HEK293 (cell line): ENCODE data around the gene CREM.

Source experiments
- CTCF ChIA-PET: fragments of 350-600 bp; formaldehyde crosslinking; extraction: SDS; loops from one replicate; lab custom pipeline; 2021; ENCODE audit warnings: antibody characterized with exemption; lab: Yijun Ruan, JAX
- POLR2A ChIA-PET: fragments of 300-600 bp; formaldehyde crosslinking; extraction: SDS; loops from one replicate; lab custom pipeline; 2020; ENCODE audit warnings: antibody characterized with exemption, inconsistent platforms; lab: Yijun Ruan, JAX
- H3K27ac ChIP-seq: fragments of 200-500 bp; sonication (Bioruptor generic); 2 replicates; pipeline ENCODE4 v1.5.1; 2014; ENCODE audit warnings: low read depth, low read length, control low read depth, inconsistent platforms; ENCODE audit errors: extremely low read depth
- H3K36me3 ChIP-seq, 2 experiments: fragments of 200-500 bp in 1 of 2; sonication (Bioruptor generic) in 1 of 2; 1 replicate in 1 of 2; 2 replicates in 1 of 2; pipeline ENCODE4 v1.5.1; 2014 to 2017; ENCODE audit warnings: inconsistent platforms in 2 of 2, low read length in 2 of 2; ENCODE audit not compliant: control insufficient read depth in 2 of 2, insufficient read depth in 1 of 2
- H3K4me1 ChIP-seq: fragments of 200-500 bp; sonication (Bioruptor generic); 2 replicates; pipeline ENCODE4 v1.5.1; 2014; ENCODE audit warnings: mild to moderate bottlenecking, low read length, inconsistent platforms; ENCODE audit not compliant: control insufficient read depth, insufficient read depth
- H3K4me3 ChIP-seq: 2 replicates; pipeline ENCODE4 v1.5.1; 2011; ENCODE audit warnings: low read depth, mild to moderate bottlenecking, control low read depth, low read length, moderate library complexity
- H3K9me3 ChIP-seq: fragments of 200-500 bp; sonication (Bioruptor generic); 2 replicates; pipeline ENCODE4 v1.5.1; 2014; ENCODE audit warnings: low read depth, low read length, inconsistent platforms; ENCODE audit not compliant: control insufficient read depth, insufficient read depth
- ATF2 ChIP-seq: fragments of 450-650 bp; formaldehyde crosslinking; IDR thresholded peaks from 2 replicates; pipeline ENCODE4 v1.5.1; 2016; ENCODE audit warnings: missing biosample characterization, missing genetic modification characterization, low read depth
- BCL11B ChIP-seq: fragments of 450-650 bp; formaldehyde crosslinking; IDR thresholded peaks from 2 replicates; pipeline ENCODE4 v1.5.1; 2016; ENCODE audit warnings: low read depth, missing biosample characterization, missing genetic modification characterization
- GLIS1 ChIP-seq: fragments of 450-650 bp; formaldehyde crosslinking; IDR thresholded peaks from 2 replicates; pipeline ENCODE4 v1.5.1; 2016; ENCODE audit warnings: missing biosample characterization, missing genetic modification characterization
- HIC1 ChIP-seq: fragments of 450-650 bp; formaldehyde crosslinking; IDR thresholded peaks from 2 replicates; pipeline ENCODE4 v1.5.1; 2016; ENCODE audit warnings: missing biosample characterization, missing genetic modification characterization
- KLF7 ChIP-seq: fragments of 450-650 bp; formaldehyde crosslinking; IDR thresholded peaks from 2 replicates; pipeline ENCODE4 v1.5.1; 2016; ENCODE audit warnings: missing biosample characterization, missing genetic modification characterization, borderline replicate concordance
- KLF9 ChIP-seq: fragments of 450-650 bp; formaldehyde crosslinking; IDR thresholded peaks from 2 replicates; pipeline ENCODE4 v1.5.1; 2016; ENCODE audit warnings: missing biosample characterization, missing genetic modification characterization, low read depth
- MZF1 ChIP-seq: fragments of 450-650 bp; formaldehyde crosslinking; IDR thresholded peaks from 2 replicates; pipeline ENCODE4 v1.5.1; 2017; ENCODE audit warnings: missing biosample characterization, missing genetic modification characterization, borderline replicate concordance
- SALL2 ChIP-seq: fragments of 450-650 bp; formaldehyde crosslinking; IDR thresholded peaks from 2 replicates; pipeline ENCODE4 v1.5.0; 2017; ENCODE audit warnings: missing biosample characterization, mild to moderate bottlenecking, missing genetic modification characterization, borderline replicate concordance
- ZEB2 ChIP-seq: fragments of 450-650 bp; formaldehyde crosslinking; IDR thresholded peaks from 2 replicates; pipeline ENCODE4 v1.5.1; 2016; ENCODE audit warnings: missing biosample characterization, missing genetic modification characterization
- ZNF121 ChIP-seq: fragments of 450-650 bp; formaldehyde crosslinking; IDR thresholded peaks from 2 replicates; pipeline ENCODE4 v1.5.1; 2016; ENCODE audit warnings: missing biosample characterization, missing genetic modification characterization
- ZNF2 ChIP-seq: fragments of 450-650 bp; formaldehyde crosslinking; IDR thresholded peaks from 2 replicates; pipeline ENCODE4 v1.5.1; 2016; ENCODE audit warnings: missing biosample characterization, missing genetic modification characterization
- ZNF223 ChIP-seq: fragments of 450-650 bp; formaldehyde crosslinking; IDR thresholded peaks from 2 replicates; pipeline ENCODE4 v1.5.1; 2016; ENCODE audit warnings: missing biosample characterization, missing genetic modification characterization
- ZNF350 ChIP-seq: fragments of 450-650 bp; formaldehyde crosslinking; IDR thresholded peaks from 2 replicates; pipeline ENCODE4 v1.5.0; 2017; ENCODE audit warnings: missing biosample characterization, mild to moderate bottlenecking, missing genetic modification characterization
- ZNF404 ChIP-seq: fragments of 450-650 bp; formaldehyde crosslinking; IDR thresholded peaks from 2 replicates; pipeline ENCODE4 v1.5.1; 2017; ENCODE audit warnings: missing biosample characterization, missing genetic modification characterization
- ZNF416 ChIP-seq: fragments of 450-650 bp; formaldehyde crosslinking; IDR thresholded peaks from 2 replicates; pipeline ENCODE4 v1.5.1; 2016; ENCODE audit warnings: missing biosample characterization, missing genetic modification characterization
- ZNF600 ChIP-seq: fragments of 450-650 bp; formaldehyde crosslinking; IDR thresholded peaks from 2 replicates; pipeline ENCODE4 v1.5.1; 2016; ENCODE audit warnings: missing biosample characterization, missing genetic modification characterization
- ZNF621 ChIP-seq: fragments of 450-650 bp; formaldehyde crosslinking; IDR thresholded peaks from 2 replicates; pipeline ENCODE4 v1.5.1; 2017; ENCODE audit warnings: missing biosample characterization, missing genetic modification characterization
- ZNF654 ChIP-seq: fragments of 450-650 bp; formaldehyde crosslinking; IDR thresholded peaks from 2 replicates; pipeline ENCODE4 v1.5.1; 2016; ENCODE audit warnings: low read depth, missing biosample characterization, missing genetic modification characterization
- ZNF670 ChIP-seq: fragments of 450-650 bp; formaldehyde crosslinking; IDR thresholded peaks from 2 replicates; pipeline ENCODE4 v1.5.1; 2016; ENCODE audit warnings: missing biosample characterization, missing genetic modification characterization, low read depth
- ZNF768 ChIP-seq: fragments of 450-650 bp; formaldehyde crosslinking; IDR thresholded peaks from 2 replicates; pipeline ENCODE4 v1.5.1; 2018; ENCODE audit warnings: missing biosample characterization, mild to moderate bottlenecking, missing genetic modification characterization
- TF ChIP-seq, protein P1 (sequence below): fragments of 450-650 bp; IDR thresholded peaks from 2 replicates; pipeline ENCODE4 v1.5.1; 2018; ENCODE audit warnings: missing biosample characterization, mild to moderate bottlenecking, missing genetic modification characterization

Gene CREM

GRCh38 chr10:35090162-35090954, 36.3 kb upstream of the CREM start, which contains the start of gene CUL2 (continued):
- TF ChIP-seq KLF9 (tag by site-specific recombination) (peak; percentile 58; the same call in 1 of the 2 replicates), ATF2 (tag by site-specific recombination) (0 out of 2 replicates have a peak, but pooled peaks have one; percentile 27), MZF1 (tag by site-specific recombination) (peak; percentile 37; the same call in 1 of the 2 replicates), ZNF416 (tag by site-specific recombination) (no peak), KLF7 (peak; percentile 39; the same call in 1 of the 2 replicates), ZEB2 (tag by site-specific recombination) (peak; percentile 95)

DNA sequence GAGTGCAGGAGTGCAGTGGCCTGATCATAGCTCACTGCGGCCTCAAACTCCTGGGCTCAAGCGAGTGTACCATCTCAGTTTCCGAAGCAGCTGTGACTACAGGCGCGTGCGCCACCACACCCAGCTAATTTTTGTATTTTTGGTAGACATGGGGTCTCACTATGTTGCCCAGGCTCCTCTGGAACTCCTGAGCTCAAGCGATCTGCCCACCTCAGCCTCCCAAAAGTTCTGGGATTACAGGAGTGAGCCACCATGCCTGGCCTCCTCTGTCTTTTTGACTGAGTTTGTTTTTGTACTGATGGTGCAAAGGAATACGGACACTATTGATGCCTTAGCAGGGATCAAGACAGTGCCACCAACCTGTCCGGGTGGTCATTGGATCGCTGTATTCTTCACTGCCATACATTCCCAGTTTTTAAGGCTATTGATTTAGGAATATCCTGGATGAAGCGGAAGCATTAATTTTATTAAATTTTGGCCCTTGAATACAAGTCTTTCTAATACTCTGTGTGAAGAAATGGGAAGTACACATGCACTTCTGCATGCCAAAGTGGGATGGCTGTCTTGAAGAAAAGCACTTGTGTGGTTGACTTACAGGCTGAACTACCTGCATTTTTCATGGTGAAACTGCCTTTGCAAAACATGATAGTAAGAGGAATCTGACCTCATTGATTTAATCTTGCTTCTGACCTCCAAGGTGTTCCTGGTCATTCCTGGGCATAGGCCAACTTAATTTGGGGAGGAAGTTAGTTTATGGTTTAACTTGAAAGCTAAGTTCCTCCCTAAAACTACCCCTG, 34.5 kb upstream of the CREM start:
- CTCF ChIA-PET = no interaction called here

DNA sequence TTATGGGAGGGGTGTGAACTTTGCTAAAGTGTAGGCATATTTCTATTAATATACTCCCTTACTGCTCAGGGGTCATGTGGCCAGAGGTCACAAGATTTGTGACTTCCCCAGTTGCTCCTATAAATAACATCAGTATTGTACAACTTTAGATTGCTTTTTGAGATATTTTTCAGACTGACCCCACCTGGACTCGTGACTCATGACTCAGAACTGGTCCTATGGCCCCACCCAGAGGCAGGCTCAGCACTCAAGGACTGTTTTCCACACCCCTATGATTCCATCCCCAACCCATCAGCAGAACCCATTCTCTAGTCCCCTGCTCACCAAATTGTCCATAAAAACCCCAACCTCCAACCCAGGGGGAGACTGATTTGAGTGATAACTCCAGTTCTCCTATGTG, 33.8 kb upstream of the CREM start:
- no peaks in the 10 kb centered on the region for H3K9me3 ChIP-seq
- POLR2A ChIA-PET = no interaction called here
- H3K27ac ChIP-seq = no peak overlapping the region
- CTCF ChIA-PET = no interaction called here
- peaks cover 0 to under 1% of the 10 kb centered on the region in 2 experiments; a peak in 1 of 3 replicates for H3K36me3 ChIP-seq
- TF ChIP-seq ZNF621 (no peak), SALL2 (no peak), HIC1 (tag by site-specific recombination) (no peak), ZNF654 (peak; percentile 32), ZNF670 (tag by site-specific recombination) (no peak), ZNF121 (no peak), GLIS1 (tag by site-specific recombination) (0 out of 2 replicates have a peak, but pooled peaks have one; percentile 15)
- H3K4me1 ChIP-seq = peaks cover 6% of the 10 kb centered on the region; the same call in 1 of the 2 replicates
- H3K4me3 ChIP-seq = no peak overlapping the region

More for the DNA sequence above, 34.5 kb upstream of the CREM start:
- H3K4me3 ChIP-seq = no peak overlapping the region
- H3K27ac ChIP-seq = no peak overlapping the region
- H3K4me1 ChIP-seq = peaks cover 6% of the 10 kb centered on the region; the same call in 1 of the 2 replicates
- H3K9me3 ChIP-seq = no peaks in the 10 kb centered on the region
- POLR2A ChIA-PET = no interaction called here
- TF ChIP-seq ZNF223 (no peak), ZNF121 (peak; percentile 62)
- H3K36me3 ChIP-seq = peaks cover 0 to 7% of the 10 kb centered on the region in 2 experiments; a peak in 2 of 3 replicates

DNA sequence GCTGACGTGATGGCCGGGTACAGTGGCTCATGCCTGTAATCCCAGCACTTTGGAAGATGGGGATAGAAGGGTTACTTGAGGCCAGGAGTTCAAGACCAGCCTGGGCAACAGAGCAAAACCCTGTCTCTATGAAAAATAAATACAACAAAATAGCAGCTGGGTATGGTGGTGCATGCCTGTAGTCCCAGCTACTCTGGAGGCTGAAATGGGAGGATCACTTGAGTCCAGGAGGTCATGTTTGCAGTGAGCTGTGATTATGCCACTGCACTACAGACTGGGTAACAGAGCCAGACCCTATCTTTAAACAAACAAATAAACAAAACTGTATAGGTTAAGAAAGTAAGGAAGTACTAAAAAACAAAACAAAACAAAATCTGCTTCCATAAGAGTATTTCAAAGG, 30.3 kb upstream of the CREM start:
- ChIA-PET CTCF (interaction anchor here (1.3 kb wide), 1 partner anchor 102 kb away, joined by 6 read pairs; no protein-coding TSS in a partner anchor), POLR2A (no interaction called here)
- no peak overlapping the region for H3K4me3 ChIP-seq
- no peaks in the 10 kb centered on the region for H3K4me1 ChIP-seq
- H3K36me3 ChIP-seq = no peaks in the 10 kb centered on the region
- H3K9me3 ChIP-seq = no peaks in the 10 kb centered on the region
- no peak overlapping the region for H3K27ac ChIP-seq
- TF ChIP-seq ZNF404 (tag by site-specific recombination) = no peak
- no peak for TF ChIP-seq ZNF350
- no peak for TF ChIP-seq BCL11B (tag by site-specific recombination)
- TF ChIP-seq, protein P1, sequence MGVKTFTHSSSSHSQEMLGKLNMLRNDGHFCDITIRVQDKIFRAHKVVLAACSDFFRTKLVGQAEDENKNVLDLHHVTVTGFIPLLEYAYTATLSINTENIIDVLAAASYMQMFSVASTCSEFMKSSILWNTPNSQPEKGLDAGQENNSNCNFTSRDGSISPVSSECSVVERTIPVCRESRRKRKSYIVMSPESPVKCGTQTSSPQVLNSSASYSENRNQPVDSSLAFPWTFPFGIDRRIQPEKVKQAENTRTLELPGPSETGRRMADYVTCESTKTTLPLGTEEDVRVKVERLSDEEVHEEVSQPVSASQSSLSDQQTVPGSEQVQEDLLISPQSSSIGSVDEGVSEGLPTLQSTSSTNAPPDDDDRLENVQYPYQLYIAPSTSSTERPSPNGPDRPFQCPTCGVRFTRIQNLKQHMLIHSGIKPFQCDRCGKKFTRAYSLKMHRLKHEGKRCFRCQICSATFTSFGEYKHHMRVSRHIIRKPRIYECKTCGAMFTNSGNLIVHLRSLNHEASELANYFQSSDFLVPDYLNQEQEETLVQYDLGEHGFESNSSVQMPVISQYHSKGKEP (tag by site-specific recombination) = no peak
- no peak for TF ChIP-seq ZNF416 (tag by site-specific recombination)
- no peak for TF ChIP-seq ZNF600 (tag by site-specific recombination)
- TF ChIP-seq ZNF2 = no peak
- no peak for TF ChIP-seq ZNF768 (tag by site-specific recombination)
- TF ChIP-seq GLIS1 (tag by site-specific recombination) = no peak
